Karpas-422 (cell line): Measurements from ENCODE around the gene TKTL2. TPM values are rescaled to one million over a fixed set of nuclear protein-coding genes. Genes with fewer than 3 reads are reported as not detected.

Experiments
- DNase-seq: peaks from one replicate; pipeline ENCODE4 v3.0.0-alpha.2; 2015
- H2AFZ ChIP-seq: fragments of 200-600 bp; sonication (generic); 2 replicates; pipeline ENCODE4 v1.6.1; 2014; ENCODE audit warnings: antibody characterized with exemption, low read length, mixed read lengths
- H3K27ac ChIP-seq: fragments of 200-600 bp; sonication (generic); 2 replicates; pipeline ENCODE4 v1.5.1; 2014; ENCODE audit warnings: mild to moderate bottlenecking, low read length, moderate library complexity
- H3K27me3 ChIP-seq: fragments of 200-600 bp; sonication (generic); 2 replicates; pipeline ENCODE4 v1.6.1; 2014; ENCODE audit warnings: low read length, mixed read lengths
- H3K36me3 ChIP-seq: fragments of 200-600 bp; sonication (generic); 2 replicates; pipeline ENCODE4 v1.6.1; 2014; ENCODE audit warnings: low read length, mixed read lengths; ENCODE audit not compliant: insufficient read depth
- H3K4me1 ChIP-seq: fragments of 200-600 bp; sonication (generic); 2 replicates; pipeline ENCODE4 v1.6.1; 2014; ENCODE audit warnings: mild to moderate bottlenecking, low read length, mixed read lengths
- H3K4me2 ChIP-seq: fragments of 200-600 bp; sonication (generic); 2 replicates; pipeline ENCODE4 v1.6.1; 2014; ENCODE audit warnings: low read length, low read depth, mild to moderate bottlenecking; ENCODE audit not compliant: poor library complexity, severe bottlenecking
- H3K4me3 ChIP-seq: fragments of 200-600 bp; sonication (generic); 2 replicates; pipeline ENCODE4 v1.5.1; 2014; ENCODE audit warnings: mild to moderate bottlenecking, antibody characterized with exemption, low read length, mixed read lengths
- H3K79me2 ChIP-seq: fragments of 200-600 bp; sonication (generic); 2 replicates; pipeline ENCODE4 v1.6.1; 2014; ENCODE audit warnings: mild to moderate bottlenecking, low read length, mixed read lengths
- H3K9ac ChIP-seq: fragments of 200-600 bp; sonication (generic); 2 replicates; pipeline ENCODE4 v1.6.0; 2014; ENCODE audit warnings: low read length
- H3K9me2 ChIP-seq: fragments of 200-600 bp; sonication (generic), shearing (Covaris generic); replicated peaks from 2 replicates; pipeline ENCODE4 v1.6.0; 2014; ENCODE audit warnings: mild to moderate bottlenecking, low read length, moderate library complexity; ENCODE audit not compliant: insufficient read depth
- H3K9me3 ChIP-seq: fragments of 300-700, 200-600 bp; sonication (generic); 2 replicates; pipeline ENCODE4 v1.6.1; 2014; ENCODE audit warnings: low read length, mixed read lengths
- H4K20me1 ChIP-seq: fragments of 200-600 bp; sonication (generic); 2 replicates; pipeline ENCODE4 v1.6.1; 2014; ENCODE audit warnings: mild to moderate bottlenecking, antibody characterized with exemption, low read length, low read depth; ENCODE audit not compliant: insufficient read depth
- total RNA-seq: library from RNA; depleted of rRNA; stranded (reverse); fragments of >200 nt; shearing (Covaris generic); gene quantifications from 2 replicates; pipeline ENCODE4 v1.2.3, GENCODE V29; 2014; ENCODE audit warnings: low replicate concordance; rRNA removed

TKTL2 gene, protein sequence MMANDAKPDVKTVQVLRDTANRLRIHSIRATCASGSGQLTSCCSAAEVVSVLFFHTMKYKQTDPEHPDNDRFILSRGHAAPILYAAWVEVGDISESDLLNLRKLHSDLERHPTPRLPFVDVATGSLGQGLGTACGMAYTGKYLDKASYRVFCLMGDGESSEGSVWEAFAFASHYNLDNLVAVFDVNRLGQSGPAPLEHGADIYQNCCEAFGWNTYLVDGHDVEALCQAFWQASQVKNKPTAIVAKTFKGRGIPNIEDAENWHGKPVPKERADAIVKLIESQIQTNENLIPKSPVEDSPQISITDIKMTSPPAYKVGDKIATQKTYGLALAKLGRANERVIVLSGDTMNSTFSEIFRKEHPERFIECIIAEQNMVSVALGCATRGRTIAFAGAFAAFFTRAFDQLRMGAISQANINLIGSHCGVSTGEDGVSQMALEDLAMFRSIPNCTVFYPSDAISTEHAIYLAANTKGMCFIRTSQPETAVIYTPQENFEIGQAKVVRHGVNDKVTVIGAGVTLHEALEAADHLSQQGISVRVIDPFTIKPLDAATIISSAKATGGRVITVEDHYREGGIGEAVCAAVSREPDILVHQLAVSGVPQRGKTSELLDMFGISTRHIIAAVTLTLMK
- total RNA-seq, result not detected in 2 replicates

DNA sequence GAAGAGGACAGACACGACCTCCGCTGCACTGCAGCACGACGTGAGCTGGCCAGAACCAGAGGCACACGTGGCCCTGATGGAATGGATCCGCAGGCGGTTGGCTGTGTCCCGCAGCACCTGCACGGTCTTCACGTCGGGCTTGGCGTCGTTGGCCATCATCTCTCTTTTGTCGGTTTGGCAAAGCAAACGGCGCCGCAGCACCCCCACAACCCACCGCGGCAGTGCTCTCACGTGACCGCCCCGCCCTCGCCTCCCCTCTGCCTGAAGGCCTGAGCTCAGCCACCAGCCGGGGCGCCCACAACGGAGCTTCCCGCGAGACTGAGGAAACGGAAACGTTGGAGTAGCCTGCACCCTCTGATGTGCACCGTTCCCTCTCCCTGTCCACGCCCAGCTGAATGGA lies at the start of gene TKTL2:
TSS of gene TKTL2 (minus strand) at position 179 of the 400 bp plus-strand sequence. CDS start at position 159, 20 bp downstream.
- Histone ChIP-seq H3K27me3 (no peaks in the 10 kb centered on the region), H3K4me2 (no peak within 1 kb of the TSS), H3K9me2 (no peaks in the 10 kb centered on the region), H3K36me3 (no peaks in the 10 kb centered on the region), H3K9ac (no peak within 1 kb of the TSS), H2AFZ (no peak within 1 kb of the TSS), H3K4me3 (no peak within 1 kb of the TSS), H3K27ac (no peak within 1 kb of the TSS), H3K9me3 (no peaks in the 10 kb centered on the region), H4K20me1 (no peaks in the 10 kb centered on the region), H3K4me1 (no peaks in the 10 kb centered on the region), H3K79me2 (no peaks in the 10 kb centered on the region)
- no peak for DNase-seq

DNA sequence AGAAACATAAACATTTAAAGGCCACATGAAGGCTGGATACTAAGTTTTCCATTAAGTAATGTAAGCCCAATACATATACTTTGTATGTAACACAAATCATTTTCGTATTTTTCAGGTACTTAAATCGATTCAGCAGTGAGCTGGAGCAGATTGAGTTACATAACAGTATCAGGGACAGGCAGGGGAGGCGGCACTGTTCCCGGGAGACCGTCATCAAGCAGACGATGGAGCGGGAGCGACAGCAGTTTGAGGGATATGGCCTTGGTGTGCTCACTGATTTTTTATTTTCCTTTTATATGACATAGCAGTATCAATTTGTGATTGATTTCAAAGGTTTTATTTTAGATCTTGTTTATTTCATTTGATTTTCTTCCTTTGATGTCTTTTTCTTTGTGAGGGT lies 41.6 kb upstream of the TKTL2 start:
- Histone ChIP-seq H3K27ac (no peak overlapping the region), H3K9ac (no peak overlapping the region), H4K20me1 (no peaks in the 10 kb centered on the region), H3K36me3 (peaks cover 92% of the 10 kb centered on the region), H3K9me2 (no peaks in the 10 kb centered on the region), H3K4me3 (no peak overlapping the region), H3K4me1 (peaks cover 18% of the 10 kb centered on the region), H3K27me3 (no peaks in the 10 kb centered on the region), H2AFZ (no peak overlapping the region), H3K4me2 (no peak overlapping the region), H3K79me2 (peaks cover 64% of the 10 kb centered on the region), H3K9me3 (no peaks in the 10 kb centered on the region)
- no peak for DNase-seq

GRCh38 chr4:163505374-163505773 lies 31.8 kb upstream of the TKTL2 start:
- Histone ChIP-seq H3K4me2 (no peak overlapping the region), H4K20me1 (peaks cover 14% of the 10 kb centered on the region; the same call in 1 of the 2 replicates), H3K36me3 (peaks cover 60% of the 10 kb centered on the region), H3K9ac (no peak overlapping the region), H3K9me2 (no peaks in the 10 kb centered on the region), H3K79me2 (peaks cover 100% of the 10 kb centered on the region), H3K4me1 (peaks cover 51% of the 10 kb centered on the region), H3K4me3 (no peak overlapping the region), H2AFZ (no peak overlapping the region), H3K9me3 (no peaks in the 10 kb centered on the region), H3K27ac (no peak overlapping the region), H3K27me3 (no peaks in the 10 kb centered on the region)
- no peak for DNase-seq

DNA sequence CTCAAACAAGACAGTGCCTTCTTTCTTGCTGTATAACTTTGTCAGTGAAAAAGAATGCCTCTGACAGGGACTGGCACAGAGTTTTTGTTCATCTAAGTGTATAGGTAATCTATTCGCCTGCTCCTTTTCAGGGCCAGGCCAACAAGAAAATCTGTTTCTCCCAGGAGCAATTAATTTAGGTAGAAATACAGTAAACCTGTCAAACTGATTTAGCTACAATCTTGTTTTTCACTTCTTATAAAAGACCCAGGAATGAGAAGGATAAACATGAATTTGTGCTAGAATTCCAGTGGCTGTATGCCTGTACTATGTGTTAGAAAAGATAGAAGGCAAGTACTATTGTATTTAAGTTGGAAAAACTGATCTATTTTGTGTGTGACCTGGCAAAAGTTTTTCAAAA lies 27.0 kb upstream of the TKTL2 start:
- Histone ChIP-seq H3K9me3 (no peaks in the 10 kb centered on the region), H3K4me1 (peaks cover 42% of the 10 kb centered on the region), H3K4me3 (no peak overlapping the region), H3K79me2 (peaks cover 99% of the 10 kb centered on the region), H2AFZ (no peak overlapping the region), H3K4me2 (no peak overlapping the region), H3K27ac (no peak overlapping the region), H3K9me2 (no peaks in the 10 kb centered on the region), H4K20me1 (peaks cover 14% of the 10 kb centered on the region; the same call in 1 of the 2 replicates), H3K36me3 (peaks cover 45% of the 10 kb centered on the region), H3K27me3 (no peaks in the 10 kb centered on the region), H3K9ac (no peak overlapping the region)
- no peak for DNase-seq

DNA sequence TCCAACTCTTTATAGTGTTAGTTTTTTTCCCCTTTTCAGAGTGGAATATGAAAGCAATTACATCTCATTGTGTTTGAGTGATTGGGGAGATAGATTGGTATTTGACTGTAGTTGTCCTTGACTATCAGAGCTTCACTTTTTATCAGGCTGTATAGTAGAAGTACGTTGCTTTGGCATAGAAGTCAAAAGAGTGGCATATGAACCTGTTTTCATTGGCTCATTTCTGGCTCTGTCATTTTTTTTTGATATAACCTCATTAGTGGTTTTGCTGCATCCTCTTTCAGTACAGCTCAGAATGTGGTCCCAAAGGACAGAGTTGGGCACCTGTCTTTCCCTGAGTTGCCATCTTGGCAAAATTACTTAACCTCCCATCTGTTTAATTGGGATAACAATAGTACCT lies 22.3 kb upstream of the TKTL2 start:
- H3K36me3 ChIP-seq, result peaks cover 35% of the 10 kb centered on the region
- H3K4me3 ChIP-seq, result peak overlapping the region; percentile 85
- DNase-seq, result peak; percentile 89
- no peaks in the 10 kb centered on the region for H3K27me3 ChIP-seq
- H3K9me3 ChIP-seq, result no peaks in the 10 kb centered on the region
- peak overlapping the region; percentile 83 for H3K4me2 ChIP-seq
- no peaks in the 10 kb centered on the region for H4K20me1 ChIP-seq
- peak overlapping the region; percentile 86 for H3K27ac ChIP-seq
- peak overlapping the region; percentile 91 for H3K9ac ChIP-seq
- H3K9me2 ChIP-seq, result no peaks in the 10 kb centered on the region
- peaks cover 23% of the 10 kb centered on the region for H3K4me1 ChIP-seq
- peaks cover 63% of the 10 kb centered on the region for H3K79me2 ChIP-seq
- H2AFZ ChIP-seq, result no peak overlapping the region

DNA sequence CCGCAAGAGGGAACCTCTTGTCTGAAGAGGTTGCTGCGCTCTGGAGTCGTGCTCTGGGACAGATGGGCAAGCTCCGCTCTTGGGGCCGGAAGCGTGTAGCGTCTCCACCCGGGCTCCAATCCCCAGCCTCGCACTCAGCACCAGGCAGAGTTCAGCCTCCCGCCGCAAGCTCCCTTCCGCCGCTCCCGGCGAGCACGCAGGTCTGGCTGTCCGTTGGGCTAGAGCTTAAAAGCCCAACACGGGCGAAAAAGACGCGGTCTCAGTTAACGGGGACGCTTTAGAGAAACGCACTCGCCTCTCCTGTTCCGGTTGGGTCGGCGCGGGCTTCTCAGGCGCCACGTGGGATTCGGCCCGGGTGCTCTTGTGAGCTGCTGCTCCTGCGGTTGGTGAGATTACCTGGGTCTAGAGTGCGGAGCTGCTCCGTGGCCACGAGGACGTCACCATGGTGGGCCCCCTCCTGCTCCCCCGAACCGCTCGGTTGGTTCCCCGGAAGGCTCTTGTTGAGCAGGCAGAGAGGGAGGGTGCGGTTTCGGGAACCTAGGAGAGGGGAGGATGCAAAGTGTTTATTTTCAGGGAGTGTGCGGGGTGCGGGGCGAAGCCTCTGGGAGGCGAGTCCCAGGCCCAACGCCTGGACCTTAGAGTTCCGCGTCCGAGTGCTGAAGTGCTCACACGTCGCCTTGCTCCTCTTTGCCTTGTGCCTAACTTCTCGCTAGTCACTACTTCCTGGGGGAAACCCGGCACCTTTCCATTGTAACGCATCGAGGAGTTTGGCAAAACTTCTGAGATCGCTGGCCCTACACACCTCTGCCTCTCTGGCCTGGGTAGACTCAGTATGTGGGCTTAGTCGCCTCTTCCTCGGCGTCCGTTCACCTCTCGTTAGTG lies 21.0 kb upstream of the TKTL2 start, which contains the start of gene TMA16:
TSS of gene TMA16 (plus strand) at position 331 of the 882 bp plus-strand sequence. CDS start at position 443, 112 bp downstream.
- peak within 1 kb of the TSS; percentile 91 for H3K9ac ChIP-seq
- H3K36me3 ChIP-seq, result peaks cover 24% of the 10 kb centered on the region
- H3K4me3 ChIP-seq, result peak within 1 kb of the TSS; percentile 85
- peak within 1 kb of the TSS; percentile 17; the same call in 1 of the 2 replicates for H2AFZ ChIP-seq
- H3K4me2 ChIP-seq, result peak within 1 kb of the TSS; percentile 83
- H3K27ac ChIP-seq, result peak within 1 kb of the TSS; percentile 86
- peak; percentile 99 for DNase-seq
- H3K9me3 ChIP-seq, result no peaks in the 10 kb centered on the region
- no peaks in the 10 kb centered on the region for H3K27me3 ChIP-seq
- no peaks in the 10 kb centered on the region for H4K20me1 ChIP-seq
- peaks cover 50% of the 10 kb centered on the region for H3K79me2 ChIP-seq
- H3K9me2 ChIP-seq, result no peaks in the 10 kb centered on the region
- H3K4me1 ChIP-seq, result peaks cover 23% of the 10 kb centered on the region

- peak; percentile 91 for DNase-seq
- Histone ChIP-seq H3K4me2 (peak overlapping the region; percentile 83), H3K9me2 (no peaks in the 10 kb centered on the region), H3K27me3 (no peaks in the 10 kb centered on the region), H3K9me3 (no peaks in the 10 kb centered on the region), H2AFZ (no peak overlapping the region), H3K36me3 (peaks cover 17% of the 10 kb centered on the region), H3K9ac (peak overlapping the region; percentile 91), H4K20me1 (no peaks in the 10 kb centered on the region), H3K79me2 (peaks cover 42% of the 10 kb centered on the region), H3K27ac (peak overlapping the region; percentile 86), H3K4me3 (peak overlapping the region; percentile 85), H3K4me1 (peaks cover 23% of the 10 kb centered on the region)
These were observed 20.2 kb upstream of the TKTL2 start for GRCh38 chr4:163493643-163494359.
